ENCODE measurements around the gene CUL9. TPM values are rescaled to one million over a fixed set of nuclear protein-coding genes. Genes with fewer than 3 reads are reported as not detected.

Gene CUL9
- total RNA-seq, 1 donor = 34.4 TPM

- Histone ChIP-seq H3K4me2 (ENCODE audit: insufficient read depth, low read length) (no peak overlapping the region), H3K4me1 (ENCODE audit: insufficient read depth, low read length) (no peaks in the 10 kb centered on the region), H3K36me3 (ENCODE audit: insufficient read depth, low read length) (no peaks in the 10 kb centered on the region), H3K4me3 (ENCODE audit: insufficient read depth, low read length) (no peak overlapping the region), H3K27ac (ENCODE audit: low read depth, low read length) (no peak overlapping the region), H3K9me3 (ENCODE audit: low read depth, low read length) (no peaks in the 10 kb centered on the region), H2AFZ (ENCODE audit: low read length) (peak overlapping the region; percentile 36), H4K20me1 (ENCODE audit: insufficient read depth, low read length) (no peaks in the 10 kb centered on the region), H3K27me3 (ENCODE audit: insufficient read depth, low read length) (peaks cover 13% of the 10 kb centered on the region), H3K79me2 (ENCODE audit: insufficient read depth, low read length) (no peaks in the 10 kb centered on the region)
- no peak for TF ChIP-seq CTCF (IDR thresholded peaks at IDR 0.05; ENCODE audit: extremely low read depth, low read depth, low read length)
- DNase-seq (ENCODE audit: insufficient read length, low spot score, missing footprints) = no peak
Measured at GRCh38 chr6:43262780-43263313, 80.9 kb downstream of the CUL9 start.

GRCh38 chr6:43263314-43264178, 81.5 kb downstream of the CUL9 start:
- no peak overlapping the region for H3K4me2 ChIP-seq (ENCODE audit: insufficient read depth, low read length)
- H3K27ac ChIP-seq (ENCODE audit: low read depth, low read length) = no peak overlapping the region
- H3K79me2 ChIP-seq (ENCODE audit: insufficient read depth, low read length) = no peaks in the 10 kb centered on the region
- H2AFZ ChIP-seq (ENCODE audit: low read length) = peak overlapping the region; percentile 36
- no peak overlapping the region for H3K4me3 ChIP-seq (ENCODE audit: insufficient read depth, low read length)
- no peaks in the 10 kb centered on the region for H3K36me3 ChIP-seq (ENCODE audit: insufficient read depth, low read length)
- no peaks in the 10 kb centered on the region for H4K20me1 ChIP-seq (ENCODE audit: insufficient read depth, low read length)
- H3K9me3 ChIP-seq (ENCODE audit: low read depth, low read length) = no peaks in the 10 kb centered on the region
- peaks cover 18% of the 10 kb centered on the region for H3K27me3 ChIP-seq (ENCODE audit: insufficient read depth, low read length)
- peak; percentile 100 for DNase-seq (ENCODE audit: insufficient read length, low spot score, missing footprints)
- TF ChIP-seq CTCF (IDR thresholded peaks at IDR 0.05; ENCODE audit: extremely low read depth, low read depth, low read length) = peak; percentile 90
- peaks cover 2% of the 10 kb centered on the region for H3K4me1 ChIP-seq (ENCODE audit: insufficient read depth, low read length)

- Histone ChIP-seq H4K20me1 (ENCODE audit: insufficient read depth, low read length) (no peaks in the 10 kb centered on the region), H3K9me3 (ENCODE audit: low read depth, low read length) (no peaks in the 10 kb centered on the region), H3K79me2 (ENCODE audit: insufficient read depth, low read length) (no peaks in the 10 kb centered on the region), H3K4me1 (ENCODE audit: insufficient read depth, low read length) (peaks cover 9% of the 10 kb centered on the region), H3K4me2 (ENCODE audit: insufficient read depth, low read length) (no peak overlapping the region), H2AFZ (ENCODE audit: low read length) (no peak overlapping the region), H3K36me3 (ENCODE audit: insufficient read depth, low read length) (no peaks in the 10 kb centered on the region), H3K4me3 (ENCODE audit: insufficient read depth, low read length) (no peak overlapping the region), H3K27me3 (ENCODE audit: insufficient read depth, low read length) (peaks cover 20% of the 10 kb centered on the region), H3K27ac (ENCODE audit: low read depth, low read length) (no peak overlapping the region)
- DNase-seq (ENCODE audit: insufficient read length, low spot score, missing footprints) = peak; percentile 81
- TF ChIP-seq CTCF (IDR thresholded peaks at IDR 0.05; ENCODE audit: extremely low read depth, low read depth, low read length) = no peak
Measured at GRCh38 chr6:43264599-43265145, 82.7 kb downstream of the CUL9 start.

- no peak overlapping the region for H2AFZ ChIP-seq (ENCODE audit: low read length)
- TF ChIP-seq CTCF (IDR thresholded peaks at IDR 0.05; ENCODE audit: extremely low read depth, low read depth, low read length) = no peak
- DNase-seq (ENCODE audit: insufficient read length, low spot score, missing footprints) = no peak
- H3K79me2 ChIP-seq (ENCODE audit: insufficient read depth, low read length) = no peaks in the 10 kb centered on the region
- H3K4me1 ChIP-seq (ENCODE audit: insufficient read depth, low read length) = peaks cover 9% of the 10 kb centered on the region
- H3K36me3 ChIP-seq (ENCODE audit: insufficient read depth, low read length) = no peaks in the 10 kb centered on the region
- H3K27ac ChIP-seq (ENCODE audit: low read depth, low read length) = no peak overlapping the region
- no peak overlapping the region for H3K4me2 ChIP-seq (ENCODE audit: insufficient read depth, low read length)
- H4K20me1 ChIP-seq (ENCODE audit: insufficient read depth, low read length) = no peaks in the 10 kb centered on the region
- peaks cover 20% of the 10 kb centered on the region for H3K27me3 ChIP-seq (ENCODE audit: insufficient read depth, low read length)
- no peaks in the 10 kb centered on the region for H3K9me3 ChIP-seq (ENCODE audit: low read depth, low read length)
- no peak overlapping the region for H3K4me3 ChIP-seq (ENCODE audit: insufficient read depth, low read length)
Measured at GRCh38 chr6:43265564-43265963, 83.6 kb downstream of the CUL9 start.

Data from osteoblast (primary cell).